Body of pancreas (tissue), 4 donors: ENCODE data around the gene SYNGR4. TPM values are rescaled to one million over a fixed set of nuclear protein-coding genes. Genes with fewer than 3 reads are reported as not detected.
"Not testable (repeated sequence)": the region's sequence is repeated elsewhere in the genome, so short reads cannot be mapped to it uniquely, and the experiment has no call there.

Experiments used
- ATAC-seq: fragments of 150-250 bp; one replicate; pipeline ENCODE4 v1.9.1; 2016
- DNase-seq, 4 donors: peaks; one replicate each; pipeline ENCODE4 v3.0.0-alpha.2; 2019
- H3K27ac ChIP-seq, 4 donors: fragments of 200-600 bp; sonication (generic); 1 replicate in 3 of 4; 2 replicates in 1 of 4; pipeline versions ENCODE4 v1.5.1 to v1.6.1; 2016 to 2019; ENCODE audit warnings: mild to moderate bottlenecking in 1 of 4, mixed read lengths in 1 of 4, moderate library complexity in 1 of 4
- H3K27me3 ChIP-seq, 2 donors: fragments of 200-600 bp; sonication (generic); one replicate each; pipeline ENCODE4 v1.6.0; 2016; ENCODE audit warnings: mild to moderate bottlenecking in 1 of 2
- H3K36me3 ChIP-seq, 2 donors: fragments of 200-600 bp; sonication (generic); replicated peaks in 1 of 2; 2 replicates each; pipeline ENCODE4 v1.5.1; 2016; ENCODE audit warnings: low read depth in 2 of 2; ENCODE audit not compliant: insufficient read depth in 1 of 2
- H3K4me1 ChIP-seq: fragments of 200-600 bp; sonication (generic); one replicate; pipeline ENCODE4 v1.6.0; 2016
- H3K4me3 ChIP-seq, 2 donors: fragments of 200-600 bp; sonication (generic); 1 replicate in 1 of 2; 2 replicates in 1 of 2; pipeline ENCODE4 v1.5.1; 2016 to 2019
- H3K9me3 ChIP-seq, 3 donors: fragments of 200-600 bp; sonication (generic); 1 replicate in 2 of 3; 2 replicates in 1 of 3; pipeline ENCODE4 v1.5.1; 2016
- CTCF ChIP-seq, 7 experiments: fragments of 450-650 bp in 4 of 7; fragments of 200-600 bp in 3 of 7; sonication (generic) in 3 of 7; IDR thresholded peaks; one replicate each; pipeline ENCODE4 v1.5.1; 2016 to 2019; ENCODE audit warnings: antibody characterized with exemption in 7 of 7
- POLR2A ChIP-seq, 3 donors: fragments of 450-650 bp; IDR thresholded peaks; one replicate each; pipeline ENCODE4 v1.6.1; 2016; ENCODE audit warnings: antibody characterized with exemption in 3 of 3, mild to moderate bottlenecking in 2 of 3
- WGBS, 2 donors: methylation state at CpG; one replicate each; pipeline ENCODE4 v1.1.5; 2017; 5-methylcytosine and 5-hydroxymethylcytosine counted together
- intact Hi-C: fragments of 100-400 bp; cut with DNase I; formaldehyde crosslinking; loops from one replicate; pipeline ENCODE4 v1.15.1; 2023
- total RNA-seq, 2 donors: library from RNA; depleted of rRNA; stranded (reverse); fragments of >200 nt; gene quantifications; one replicate each; pipeline ENCODE4 v1.1.0, GENCODE V29; 2016

Gene SYNGR4
- total RNA-seq = under 1 TPM in 1 of 2 donors, not detected in 1; 0.78 TPM

- TF ChIP-seq CTCF (IDR thresholded peaks at IDR 0.05) (no peak), POLR2A (IDR thresholded peaks at IDR 0.05) (peak in 2 of 3 donors; percentile 66 to 72)
- Histone ChIP-seq H3K4me1 (peaks cover 25% of the 10 kb centered on the region), H3K4me3 (no peak within 1 kb of the TSS), H3K27ac (peak within 1 kb of the TSS; percentile 87 to 97 (median 92)), H3K27me3 (no peaks in the 10 kb centered on the region), H3K36me3 (no peaks in the 10 kb centered on the region), H3K9me3 (no peaks in the 10 kb centered on the region)
- intact Hi-C loops = no loop called here
- DNase-seq (peak; percentile 98 to 100 (median 100)), ATAC-seq (peak; percentile 89)
- 0 to 4% methylated on average over 11 to 59 of the region's 59 CpGs for WGBS, 2 donors
Measured at GRCh38 chr19:48363810-48364597, at the start of gene SYNGR4, which contains the start of gene TMEM143. TSS of gene SYNGR4 (plus strand) at chr19:48364367. CDS start at chr19:48365843, 1,476 bp downstream. TSS of gene TMEM143 (minus strand) at chr19:48363940. CDS start at chr19:48363920, 20 bp downstream.

- WGBS, 2 donors = 55 to 59% methylated on average over 7 of the region's 7 CpGs
- H3K4me1 ChIP-seq = peaks cover 7% of the 10 kb centered on the region
- DNase-seq = no peak
- ATAC-seq = no peak
- TF ChIP-seq CTCF (IDR thresholded peaks at IDR 0.05) = no peak
- TF ChIP-seq POLR2A (IDR thresholded peaks at IDR 0.05) = no peak
- intact Hi-C loops = loop anchor here (10.0 kb wide), 1 partner anchor 279 kb away; no protein-coding TSS in a partner anchor
- H3K27ac ChIP-seq = no peak overlapping the region
- H3K36me3 ChIP-seq = no peaks in the 10 kb centered on the region
- H3K4me3 ChIP-seq = no peak overlapping the region
- no peaks in the 10 kb centered on the region for H3K27me3 ChIP-seq
- no peaks in the 10 kb centered on the region for H3K9me3 ChIP-seq
Measured at GRCh38 chr19:48315712-48316111, 48.5 kb upstream of the SYNGR4 start.

- DNase-seq, H3K27ac ChIP-seq, ATAC-seq, H3K27me3 ChIP-seq, H3K9me3 ChIP-seq, H3K36me3 ChIP-seq, H3K4me3 ChIP-seq: not testable (repeated sequence)
- intact Hi-C loops = loop anchor here (10.0 kb wide), 1 partner anchor 277 kb away; no protein-coding TSS in a partner anchor
- H3K4me1 ChIP-seq = peaks cover 23% of the 10 kb centered on the region
- WGBS, 2 donors = 62 to 80% methylated on average over 1 to 8 of the region's 9 CpGs
Measured at GRCh38 chr19:48317708-48317960, 46.5 kb upstream of the SYNGR4 start.

- H3K4me1 ChIP-seq = peaks cover 24% of the 10 kb centered on the region
- H3K27me3 ChIP-seq = no peaks in the 10 kb centered on the region
- no peaks in the 10 kb centered on the region for H3K36me3 ChIP-seq
- ATAC-seq (no peak), DNase-seq (no peak)
- WGBS, 2 donors = 91% methylated on average over 11 to 21 of the region's 21 CpGs
- intact Hi-C loops = loop anchor here (10.0 kb wide), 1 partner anchor 276 kb away; no protein-coding TSS in a partner anchor
- no peak overlapping the region for H3K27ac ChIP-seq
- no peak overlapping the region for H3K4me3 ChIP-seq
- no peaks in the 10 kb centered on the region for H3K9me3 ChIP-seq
- no peak for TF ChIP-seq CTCF (IDR thresholded peaks at IDR 0.05)
Measured at GRCh38 chr19:48318286-48318987, 45.7 kb upstream of the SYNGR4 start.
